Measurements from ENCODE around the gene ALOX12B.

ALOX12B gene

DNA sequence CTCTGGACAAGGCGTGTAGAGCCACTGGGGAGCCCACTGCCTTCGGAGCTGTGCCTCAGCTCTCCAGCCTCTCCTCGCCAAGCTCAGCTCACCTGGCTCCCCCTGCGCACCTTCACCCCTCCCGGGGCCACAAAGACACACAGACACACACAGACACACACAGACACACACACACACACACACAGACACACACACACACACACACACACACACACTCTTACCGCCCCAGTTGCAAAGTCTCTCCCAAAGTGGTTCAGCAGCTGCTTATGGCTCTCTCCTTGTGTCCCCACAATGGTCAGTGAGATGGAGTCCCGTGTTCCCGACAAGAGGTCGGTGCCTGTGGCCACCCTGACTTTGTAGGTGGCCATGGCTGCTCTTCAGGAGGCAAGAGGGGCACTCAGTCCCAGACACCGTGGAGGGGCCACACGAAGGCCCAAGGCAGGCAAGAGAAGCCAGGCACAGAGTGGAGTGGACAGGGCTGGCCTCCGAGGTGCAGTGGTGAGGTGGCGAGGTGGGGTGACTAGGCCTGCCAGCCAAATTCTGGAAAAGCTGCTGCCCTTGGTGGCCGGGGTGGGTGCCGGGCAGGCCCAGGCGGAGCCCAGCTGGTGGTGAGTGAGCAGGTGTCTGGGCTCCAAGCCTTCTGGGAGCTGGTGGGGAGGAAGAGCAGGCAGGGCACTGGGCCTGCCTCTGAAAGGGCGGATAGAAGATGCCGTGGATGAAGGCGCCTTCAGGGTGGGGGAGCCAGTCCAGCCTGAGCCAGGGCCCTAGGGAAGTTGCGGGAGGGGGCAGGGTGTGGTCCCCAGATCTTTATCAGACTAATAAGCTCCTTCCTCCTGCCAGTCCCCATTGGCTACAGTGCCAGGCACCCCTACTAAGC lies at the start of gene ALOX12B:
ALOX12B (minus strand) TSS at position 642 of the 877 bp plus-strand sequence; CDS start at position 368, 274 bp downstream.
- DNase-seq = no peak

GRCh38 chr17:8133941-8134340 lies 46.4 kb upstream of the ALOX12B start:
- no peak for DNase-seq

- DNase-seq = no peak
Observed at GRCh38 chr17:8133399-8133798, 45.9 kb upstream of the ALOX12B start.

GRCh38 chr17:8131844-8132441 lies 44.4 kb upstream of the ALOX12B start:
- DNase-seq = no peak

GRCh38 chr17:8128125-8128784 lies 40.7 kb upstream of the ALOX12B start:
- no peak for DNase-seq

GRCh38 chr17:8126491-8127066 lies 39.1 kb upstream of the ALOX12B start:
- DNase-seq = peak; percentile 60

DNA sequence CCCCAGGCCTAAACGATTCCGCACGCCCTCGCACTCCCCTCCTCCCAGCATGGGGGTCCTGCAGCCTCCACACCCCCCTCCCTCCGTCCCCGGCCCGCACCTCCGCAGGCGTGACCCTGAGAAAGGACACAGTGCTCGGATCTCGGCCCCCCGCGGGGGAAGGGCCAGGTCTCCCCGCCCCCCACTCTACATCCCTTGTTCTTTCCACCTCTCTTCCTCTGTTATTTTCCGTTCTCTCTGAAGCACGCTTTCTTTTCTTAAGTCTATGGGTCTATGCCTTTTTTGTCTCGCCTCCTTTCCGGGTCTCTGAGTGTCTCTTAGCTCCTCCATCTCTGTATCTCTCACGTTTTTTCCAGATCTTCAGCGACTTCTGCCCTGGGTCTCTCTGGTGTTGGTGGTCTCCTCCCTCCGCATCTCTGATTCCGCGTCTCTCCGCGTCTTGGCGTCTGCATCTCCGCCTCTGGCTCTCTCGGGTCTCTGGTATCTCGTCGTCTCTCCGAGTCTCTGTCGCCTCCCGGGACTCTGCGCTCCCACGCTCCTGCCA lies 38.5 kb upstream of the ALOX12B start:
- no peak for DNase-seq

GRCh38 chr17:8125154-8125946 lies 37.8 kb upstream of the ALOX12B start:
- DNase-seq = peak; percentile 85

- peak; percentile 43 for DNase-seq
Observed at GRCh38 chr17:8124350-8125153, 37.0 kb upstream of the ALOX12B start.

- DNase-seq = no peak
Observed at GRCh38 chr17:8123695-8124349, 36.3 kb upstream of the ALOX12B start, which contains the start of gene HES7. TSS of gene HES7 (minus strand) at chr17:8124106. CDS start at chr17:8124084, 22 bp downstream.

- DNase-seq = peak; percentile 40
Observed at GRCh38 chr17:8122924-8123694, 35.6 kb upstream of the ALOX12B start.

DNA sequence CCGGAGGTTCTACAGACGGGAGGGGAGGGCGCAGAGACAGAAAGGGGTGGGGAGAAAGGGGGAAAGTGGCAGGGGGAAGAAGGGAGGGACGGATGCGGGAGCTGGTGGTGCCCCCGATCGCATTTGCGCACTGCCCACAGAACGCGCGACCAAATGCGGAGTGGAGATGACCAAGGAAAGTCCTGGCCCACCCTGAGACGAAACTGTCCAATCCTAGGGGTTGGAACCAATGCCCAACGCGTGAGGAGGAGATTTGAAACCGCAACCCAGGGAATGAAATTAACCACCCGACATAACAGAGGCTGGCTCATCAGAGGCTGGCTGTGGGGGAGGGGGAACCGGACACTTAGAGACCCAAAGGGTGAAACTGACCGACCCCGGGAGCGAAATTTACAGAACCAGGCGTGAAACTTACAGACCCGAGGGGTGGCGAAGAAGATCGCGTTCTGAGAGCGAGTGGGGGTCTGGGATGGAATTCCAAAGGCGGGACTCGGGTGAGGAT lies 35.0 kb upstream of the ALOX12B start:
- DNase-seq = peak; percentile 11

DNA sequence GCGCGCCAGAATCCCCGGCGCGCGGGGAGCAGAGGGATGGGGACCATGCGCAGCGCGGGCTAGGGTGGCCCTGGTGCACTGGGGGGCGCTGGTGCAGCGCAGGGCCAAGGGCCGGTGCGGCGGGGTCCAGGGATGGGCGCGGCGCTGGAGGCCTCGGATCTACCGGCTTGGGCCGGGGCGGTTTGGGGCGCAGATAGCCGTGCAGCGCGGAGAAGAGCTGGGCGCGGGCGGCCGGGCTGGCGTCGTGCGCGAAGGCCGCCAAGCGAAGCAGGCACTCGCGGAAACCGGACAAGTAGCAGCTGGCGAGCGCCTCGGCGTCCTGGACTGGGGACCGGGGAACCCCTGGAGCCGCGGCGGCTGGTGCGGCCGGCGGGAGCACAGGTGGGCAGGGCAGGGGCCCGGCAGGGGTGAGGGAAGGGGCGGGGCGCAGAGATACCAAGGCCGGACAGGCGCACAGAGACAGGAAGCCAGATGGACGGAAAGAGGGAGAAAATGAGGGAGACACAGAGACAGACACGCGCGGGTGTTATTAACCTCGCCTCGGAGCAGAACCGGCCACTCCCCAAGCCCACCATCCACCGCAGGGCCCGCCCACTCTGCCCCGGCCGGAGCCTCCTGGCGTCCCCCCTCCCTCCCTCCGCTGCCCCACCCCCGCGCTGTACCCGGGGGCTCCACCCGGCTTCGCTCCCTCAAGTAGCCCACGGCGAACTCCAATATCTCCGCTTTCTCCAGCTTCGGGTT lies 34.3 kb upstream of the ALOX12B start:
- peak; percentile 55 for DNase-seq

- DNase-seq = no peak
Observed at GRCh38 chr17:8121407-8121680, 33.8 kb upstream of the ALOX12B start.

DNA sequence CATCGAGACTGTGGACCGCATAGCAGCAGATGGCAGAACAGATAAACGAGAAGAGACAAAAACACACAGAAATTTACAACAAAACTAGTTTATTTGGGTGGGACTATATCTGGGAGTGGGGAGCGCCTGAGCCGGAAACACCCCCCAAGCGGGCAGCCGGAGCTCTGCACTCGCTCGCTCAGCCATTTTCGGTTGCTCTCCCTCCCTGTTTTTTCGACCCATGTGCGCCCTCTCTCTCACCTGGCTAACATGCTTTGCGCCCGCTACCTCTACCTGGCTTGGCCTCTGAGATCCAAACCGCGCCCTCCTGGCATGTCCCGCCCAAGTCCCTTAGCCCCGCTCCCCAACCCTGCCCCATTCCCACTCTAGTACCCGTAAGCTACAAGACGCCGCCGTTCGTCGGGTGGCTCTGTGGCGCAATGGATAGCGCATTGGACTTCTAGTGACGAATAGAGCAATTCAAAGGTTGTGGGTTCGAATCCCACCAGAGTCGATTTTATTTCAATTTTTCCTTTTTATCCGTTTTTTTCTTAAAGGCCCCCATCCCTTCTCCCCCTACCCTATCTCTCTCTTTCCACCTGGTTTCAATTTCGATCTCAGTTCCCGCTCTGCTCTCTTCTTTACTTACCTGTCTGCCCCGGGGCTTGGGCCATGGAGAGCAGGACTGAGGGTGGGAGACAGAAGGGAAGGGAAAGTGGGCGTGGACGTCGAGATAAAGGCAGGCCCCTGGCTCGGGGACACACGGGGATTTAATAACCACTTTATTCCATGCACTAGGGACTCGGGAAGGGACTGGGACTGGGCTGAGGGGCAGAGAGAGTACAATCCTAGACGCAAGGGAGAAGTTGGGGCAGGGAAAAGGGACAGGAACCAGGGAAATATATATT lies 33.2 kb upstream of the ALOX12B start:
- DNase-seq = peak; percentile 64

DNA sequence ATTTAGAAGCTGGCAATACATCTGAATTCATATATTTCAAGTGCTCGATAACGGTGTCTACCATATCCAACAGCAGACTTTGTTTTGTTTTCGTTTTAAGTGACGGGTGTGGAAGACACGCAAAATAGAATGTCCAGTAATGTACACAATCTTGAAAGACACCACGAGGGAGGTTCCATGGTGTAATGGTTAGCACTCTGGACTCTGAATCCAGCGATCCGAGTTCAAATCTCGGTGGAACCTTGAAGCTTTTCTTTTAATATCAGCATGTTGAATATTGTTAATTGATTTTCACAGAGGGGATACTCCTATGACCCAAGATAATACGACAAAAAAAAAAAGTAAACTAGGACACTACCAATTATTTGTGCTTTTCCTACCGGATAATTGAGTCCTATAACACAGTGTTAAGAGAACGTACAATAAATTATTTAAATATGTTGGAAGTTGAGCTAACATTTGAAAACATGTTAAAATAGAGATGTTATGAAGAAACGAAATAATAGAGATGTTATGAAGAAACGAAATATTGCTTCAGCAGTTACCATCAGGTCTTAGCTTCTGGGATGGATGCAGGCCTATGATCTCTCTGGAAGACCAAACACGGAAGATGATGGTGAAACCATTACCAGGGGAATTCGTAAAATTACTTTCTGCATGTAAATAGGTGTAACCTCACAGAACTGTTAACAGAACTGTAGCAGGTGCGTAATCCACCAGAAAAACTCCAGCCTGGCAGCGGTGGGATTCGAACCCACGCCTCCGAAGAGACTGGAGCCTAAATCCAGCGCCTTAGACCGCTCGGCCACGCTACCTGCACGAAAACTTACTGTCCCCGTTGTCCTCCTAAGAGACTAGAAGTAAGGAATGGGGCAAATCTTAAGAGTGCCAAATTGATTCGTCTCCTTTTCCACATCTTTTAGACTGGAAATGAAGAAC lies 32.3 kb upstream of the ALOX12B start:
- peak; percentile 78 for DNase-seq

Measured in CD4-positive, alpha-beta T cell treated with Interleukin-17A for 4 hours (primary cell).